Measurements from ENCODE around the gene SPOCK1. TPM values are rescaled to one million over a fixed set of nuclear protein-coding genes. Genes with fewer than 3 reads are reported as not detected.

The SPOCK1 gene
- total and polyA plus RNA-seq, 2 experiments from 2014 or later: 4.1 to 14.0 TPM

DNA sequence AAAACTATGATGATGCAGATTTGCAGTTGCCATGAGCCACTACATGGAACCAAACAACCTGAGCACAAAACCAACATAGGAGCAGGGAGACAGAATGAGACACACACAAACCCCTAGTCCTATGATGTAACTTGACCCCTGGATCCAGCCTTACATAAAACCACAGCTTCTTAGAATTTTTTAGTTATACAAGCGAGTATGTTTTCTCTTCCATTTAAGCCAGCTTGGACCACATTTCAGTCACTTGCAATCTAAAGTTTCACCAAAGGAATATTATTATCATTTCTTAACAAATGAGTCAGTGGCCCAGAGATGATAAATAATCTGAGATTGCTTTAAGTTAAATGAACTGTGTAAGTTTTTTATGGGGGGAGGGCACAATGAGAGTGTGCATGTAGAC lies 6.8 kb downstream of the SPOCK1 start:
- H3K27me3 ChIP-seq: peaks cover 36% of the 10 kb centered on the region
- H3K4me1 ChIP-seq (ENCODE audit: low read depth): no peaks in the 10 kb centered on the region
- no peak overlapping the region for H3K27ac ChIP-seq
- TF ChIP-seq, protein P1, sequence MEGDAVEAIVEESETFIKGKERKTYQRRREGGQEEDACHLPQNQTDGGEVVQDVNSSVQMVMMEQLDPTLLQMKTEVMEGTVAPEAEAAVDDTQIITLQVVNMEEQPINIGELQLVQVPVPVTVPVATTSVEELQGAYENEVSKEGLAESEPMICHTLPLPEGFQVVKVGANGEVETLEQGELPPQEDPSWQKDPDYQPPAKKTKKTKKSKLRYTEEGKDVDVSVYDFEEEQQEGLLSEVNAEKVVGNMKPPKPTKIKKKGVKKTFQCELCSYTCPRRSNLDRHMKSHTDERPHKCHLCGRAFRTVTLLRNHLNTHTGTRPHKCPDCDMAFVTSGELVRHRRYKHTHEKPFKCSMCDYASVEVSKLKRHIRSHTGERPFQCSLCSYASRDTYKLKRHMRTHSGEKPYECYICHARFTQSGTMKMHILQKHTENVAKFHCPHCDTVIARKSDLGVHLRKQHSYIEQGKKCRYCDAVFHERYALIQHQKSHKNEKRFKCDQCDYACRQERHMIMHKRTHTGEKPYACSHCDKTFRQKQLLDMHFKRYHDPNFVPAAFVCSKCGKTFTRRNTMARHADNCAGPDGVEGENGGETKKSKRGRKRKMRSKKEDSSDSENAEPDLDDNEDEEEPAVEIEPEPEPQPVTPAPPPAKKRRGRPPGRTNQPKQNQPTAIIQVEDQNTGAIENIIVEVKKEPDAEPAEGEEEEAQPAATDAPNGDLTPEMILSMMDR (IDR thresholded peaks at IDR 0.05; ENCODE audit: low read depth, low read length): no peak
- DNase-seq (ENCODE audit: low read depth in 1 of 2, low spot score in 1 of 2): peak in 1 of 2 donors; percentile 56
- no peaks in the 10 kb centered on the region for H3K36me3 ChIP-seq
- no peak overlapping the region for H3K4me3 ChIP-seq
- H3K9me3 ChIP-seq (ENCODE audit: low read depth): no peaks in the 10 kb centered on the region

DNA sequence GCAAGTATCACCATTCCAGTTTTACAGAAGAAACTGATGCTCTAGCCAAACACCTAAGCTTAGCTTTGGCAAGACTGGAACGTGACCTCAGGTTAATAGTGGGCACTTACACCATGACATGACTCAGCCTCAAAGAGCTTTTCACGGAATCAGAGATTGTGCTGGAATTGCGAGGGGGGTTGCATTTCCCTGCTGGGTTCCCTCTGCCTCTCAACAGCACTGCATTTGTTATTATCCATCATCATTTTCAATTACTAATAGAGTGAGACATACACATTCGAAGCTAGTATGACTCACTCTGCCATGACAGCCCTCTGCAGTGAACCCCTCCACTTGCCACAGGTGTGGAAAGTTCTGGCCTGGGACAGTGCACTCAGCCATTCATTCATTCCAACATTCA lies 8.0 kb downstream of the SPOCK1 start:
- Histone ChIP-seq H3K9me3 (ENCODE audit: low read depth) (no peaks in the 10 kb centered on the region), H3K4me1 (ENCODE audit: low read depth) (no peaks in the 10 kb centered on the region), H3K27ac (no peak overlapping the region), H3K27me3 (peaks cover 24% of the 10 kb centered on the region), H3K4me3 (no peak overlapping the region), H3K36me3 (no peaks in the 10 kb centered on the region)
- TF ChIP-seq, protein P1 (IDR thresholded peaks at IDR 0.05; ENCODE audit: low read depth, low read length): no peak
- DNase-seq (ENCODE audit: low read depth in 1 of 2, low spot score in 1 of 2): no peak

DNA sequence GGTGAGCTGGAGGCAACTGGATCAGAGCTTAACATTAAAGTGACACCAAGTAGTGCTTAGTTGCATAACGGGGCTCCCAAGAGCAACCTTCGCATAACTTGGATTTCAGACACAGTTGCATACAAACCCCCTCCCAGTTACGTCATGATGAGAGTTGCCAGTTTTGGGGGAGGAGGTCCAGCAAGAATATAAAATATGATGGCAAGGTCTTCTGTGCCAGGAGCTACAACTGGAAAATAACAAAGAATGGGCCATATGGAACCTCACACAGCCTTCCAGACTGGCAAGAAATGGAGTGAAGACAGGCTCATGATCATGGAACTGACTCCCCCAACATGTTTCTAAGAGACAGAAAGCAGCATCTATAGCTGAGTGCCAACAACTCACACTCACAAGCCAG lies 8.5 kb downstream of the SPOCK1 start:
- Histone ChIP-seq H3K4me1 (ENCODE audit: low read depth) (no peaks in the 10 kb centered on the region), H3K27me3 (peaks cover 19% of the 10 kb centered on the region), H3K4me3 (no peak overlapping the region), H3K9me3 (ENCODE audit: low read depth) (no peaks in the 10 kb centered on the region), H3K36me3 (no peaks in the 10 kb centered on the region), H3K27ac (no peak overlapping the region)
- no peak for DNase-seq (ENCODE audit: low read depth in 1 of 2, low spot score in 1 of 2)
- TF ChIP-seq, protein P1 (IDR thresholded peaks at IDR 0.05; ENCODE audit: low read depth, low read length): no peak

DNA sequence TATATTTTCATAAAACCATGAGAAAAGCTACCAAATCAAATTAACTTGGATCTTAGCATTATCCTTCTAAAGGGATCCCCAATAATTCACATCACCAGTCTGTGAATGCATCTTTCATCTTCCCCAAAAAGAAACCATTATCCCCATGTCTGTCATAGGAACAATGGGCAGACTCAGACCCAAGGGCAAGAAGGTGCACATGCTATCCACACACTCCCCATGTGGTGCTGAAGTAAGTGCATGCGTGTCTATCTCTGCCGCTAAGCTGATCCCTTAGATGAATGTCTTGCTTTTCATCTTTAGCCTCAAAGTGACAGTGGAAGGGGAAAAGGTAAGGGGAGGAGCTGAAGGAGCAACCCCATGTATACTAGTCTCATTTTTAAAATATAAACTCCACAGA lies 10.2 kb downstream of the SPOCK1 start:
- no peaks in the 10 kb centered on the region for H3K36me3 ChIP-seq
- no peak overlapping the region for H3K4me3 ChIP-seq
- no peaks in the 10 kb centered on the region for H3K4me1 ChIP-seq (ENCODE audit: low read depth)
- peaks cover 4% of the 10 kb centered on the region for H3K27me3 ChIP-seq
- no peaks in the 10 kb centered on the region for H3K9me3 ChIP-seq (ENCODE audit: low read depth)
- DNase-seq (ENCODE audit: low read depth in 1 of 2, low spot score in 1 of 2): no peak
- H3K27ac ChIP-seq: no peak overlapping the region
- TF ChIP-seq, protein P1 (IDR thresholded peaks at IDR 0.05; ENCODE audit: low read depth, low read length): no peak

DNA sequence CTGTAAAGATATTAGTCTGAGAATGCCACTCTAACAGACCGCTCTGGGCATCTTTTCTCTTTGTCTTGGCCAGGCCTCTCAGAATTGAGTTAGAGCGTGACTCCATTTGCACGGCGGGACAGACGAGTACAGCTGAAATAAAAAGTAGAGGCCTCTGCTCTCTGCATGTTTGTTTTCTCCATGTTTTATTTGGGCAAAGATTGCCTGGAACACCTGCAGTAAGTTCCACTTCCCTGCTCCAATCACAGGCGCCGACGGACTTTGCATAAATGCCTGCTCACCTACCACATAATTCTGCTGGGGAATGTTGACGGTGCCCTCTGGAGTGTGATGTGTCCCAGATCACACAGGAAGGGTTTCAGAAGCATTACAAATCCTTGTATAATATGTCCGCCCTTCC lies 10.6 kb downstream of the SPOCK1 start:
- TF ChIP-seq, protein P1 (IDR thresholded peaks at IDR 0.05; ENCODE audit: low read depth, low read length): no peak
- DNase-seq (ENCODE audit: low read depth in 1 of 2, low spot score in 1 of 2): no peak
- Histone ChIP-seq H3K27ac (no peak overlapping the region), H3K27me3 (no peaks in the 10 kb centered on the region), H3K36me3 (no peaks in the 10 kb centered on the region), H3K4me3 (no peak overlapping the region), H3K9me3 (ENCODE audit: low read depth) (no peaks in the 10 kb centered on the region), H3K4me1 (ENCODE audit: low read depth) (no peaks in the 10 kb centered on the region)

DNA sequence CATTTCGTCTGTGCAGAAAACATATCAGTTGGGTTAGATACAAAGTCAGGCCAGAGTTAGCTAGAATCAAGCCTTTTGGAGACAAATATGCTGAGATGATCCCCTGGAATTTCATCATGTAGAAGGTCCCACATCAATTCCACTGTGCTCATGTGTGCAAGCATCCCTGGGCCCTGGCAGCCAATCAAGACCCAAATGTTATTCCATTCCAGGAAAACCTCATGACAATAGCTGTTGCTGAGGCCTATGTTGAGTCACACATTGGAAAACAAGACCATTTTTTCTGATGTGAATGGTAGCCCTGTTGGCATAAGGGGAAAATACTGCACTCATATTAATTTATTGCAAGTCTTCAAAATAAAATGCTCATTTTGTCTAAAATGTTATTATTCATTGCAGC lies 11.5 kb downstream of the SPOCK1 start:
- DNase-seq (ENCODE audit: low read depth in 1 of 2, low spot score in 1 of 2): peak in 1 of 2 donors; percentile 71
- Histone ChIP-seq H3K27ac (no peak overlapping the region), H3K36me3 (no peaks in the 10 kb centered on the region)

More for the DNA sequence above, 11.5 kb downstream of the SPOCK1 start:
- no peak overlapping the region for H3K4me3 ChIP-seq
- TF ChIP-seq, protein P1 (IDR thresholded peaks at IDR 0.05; ENCODE audit: low read depth, low read length): no peak
- no peaks in the 10 kb centered on the region for H3K27me3 ChIP-seq
- no peaks in the 10 kb centered on the region for H3K4me1 ChIP-seq (ENCODE audit: low read depth)
- no peaks in the 10 kb centered on the region for H3K9me3 ChIP-seq (ENCODE audit: low read depth)
